H1 (cell line): Measurements from ENCODE around the gene VASN. TPM values are rescaled to one million over a fixed set of nuclear protein-coding genes. Genes with fewer than 3 reads are reported as not detected.

Experiments used
- CTCF ChIA-PET: fragments of 300-600 bp; sonication (Branson Sonifier 250); formaldehyde crosslinking; loops from one replicate; lab custom pipeline; 2021; ENCODE audit not compliant: partially characterized antibody; lab: Charles Lee
- POLR2A ChIA-PET: fragments of 300-600 bp; sonication (Branson Sonifier 250); formaldehyde crosslinking; loops from one replicate; lab custom pipeline; 2021; ENCODE audit warnings: inconsistent platforms; ENCODE audit not compliant: partially characterized antibody; lab: Charles Lee
- DNase-seq, 2 experiments: peaks; one replicate each; pipeline versions ENCODE4 v3.0.0 to v3.0.0-alpha.2; 2010 to 2022; ENCODE audit warnings: low spot score in 2 of 2, low read depth in 1 of 2, mixed read lengths in 1 of 2
- FAIRE-seq: peaks from 2 replicates; lab custom pipeline; 2011; peaks lifted over from hg19 to GRCh38; lab: Jason Lieb, UNC
- H2AFZ ChIP-seq: 2 replicates; pipeline ENCODE4 v1.8.1; 2012; ENCODE audit warnings: low read length, inconsistent platforms
- H2AK5ac ChIP-seq: 2 replicates; pipeline ENCODE4 v1.6.1; 2013; ENCODE audit warnings: low read depth, low read length
- H2BK120ac ChIP-seq: replicated peaks from 2 replicates; pipeline ENCODE3; 2013; ENCODE audit warnings: low read depth, low read length, inconsistent platforms
- H2BK12ac ChIP-seq: 2 replicates; pipeline ENCODE4 v1.6.1; 2013; ENCODE audit warnings: low read depth, low read length
- H2BK15ac ChIP-seq: 2 replicates; pipeline ENCODE4 v1.6.1; 2013; ENCODE audit warnings: low read length
- H2BK20ac ChIP-seq: 2 replicates; pipeline ENCODE4 v1.6.1; 2013; ENCODE audit warnings: low read length
- H2BK5ac ChIP-seq: 2 replicates; pipeline ENCODE4 v1.6.1; 2013; ENCODE audit warnings: low read depth, low read length
- H3K14ac ChIP-seq: 2 replicates; pipeline ENCODE4 v1.6.1; 2013; ENCODE audit warnings: inconsistent platforms; ENCODE audit not compliant: insufficient read length
- H3K18ac ChIP-seq: 2 replicates; pipeline ENCODE4 v1.6.1; 2013; ENCODE audit warnings: low read length; ENCODE audit errors: extremely low read depth
- H3K23ac ChIP-seq: 2 replicates; pipeline ENCODE4 v1.6.1; 2013; ENCODE audit warnings: inconsistent platforms; ENCODE audit not compliant: insufficient read length
- H3K23me2 ChIP-seq: 2 replicates; pipeline ENCODE4 v1.6.1; 2013; ENCODE audit warnings: low read depth, low read length
- H3K27ac ChIP-seq: 2 replicates; pipeline ENCODE4 v1.6.1; 2011; ENCODE audit warnings: low read depth, low read length, inconsistent platforms
- H3K27me3 ChIP-seq, 4 experiments: replicated peaks in 1 of 4; 1 replicate in 1 of 4; 2 replicates in 3 of 4; pipeline versions ENCODE4 v1.6.1 to v1.8.1; 2011 to 2013; ENCODE audit warnings: low read length in 3 of 4, mild to moderate bottlenecking in 3 of 4, inconsistent platforms in 2 of 4, mixed read lengths in 2 of 4, moderate library complexity in 1 of 4; ENCODE audit not compliant: control insufficient read depth in 3 of 4, insufficient read depth in 3 of 4; ENCODE audit errors: extremely low read depth in 1 of 4
- H3K36me3 ChIP-seq, 4 experiments: 2 replicates each; pipeline versions ENCODE4 v1.6.1 to v1.8.1; 2011 to 2013; ENCODE audit warnings: mild to moderate bottlenecking in 4 of 4, low read length in 3 of 4, moderate library complexity in 2 of 4, control low read depth in 1 of 4, inconsistent platforms in 1 of 4; ENCODE audit not compliant: insufficient read depth in 4 of 4, control insufficient read depth in 2 of 4
- H3K4ac ChIP-seq: replicated peaks from 2 replicates; pipeline ENCODE3; 2013; ENCODE audit warnings: low read length, low read depth, mixed read lengths, inconsistent platforms; ENCODE audit not compliant: insufficient read length
- H3K4me1 ChIP-seq, 4 experiments: replicated peaks in 1 of 4; 1 replicate in 1 of 4; 2 replicates in 3 of 4; pipeline versions ENCODE4 v1.6.1 to v1.8.1; 2011 to 2013; ENCODE audit warnings: low read length in 3 of 4, inconsistent platforms in 2 of 4, mixed read lengths in 1 of 4; ENCODE audit not compliant: insufficient read depth in 4 of 4, control insufficient read depth in 3 of 4
- H3K4me2 ChIP-seq, 2 experiments: 2 replicates each; pipeline versions ENCODE4 v1.6.1 to v1.8.1; 2011 to 2013; ENCODE audit warnings: low read depth in 2 of 2, low read length in 2 of 2, control low read depth in 1 of 2, inconsistent platforms in 1 of 2, mild to moderate bottlenecking in 1 of 2; ENCODE audit not compliant: insufficient read depth in 1 of 2
- H3K4me3 ChIP-seq, 4 experiments: fragments of 200-600, 300-600 bp in 1 of 4; sonication (generic), shearing (Covaris generic), sonication (Bioruptor Twin) in 1 of 4; 2 replicates each; pipeline versions ENCODE4 v1.5.1 to v1.8.1; 2011 to 2016; ENCODE audit warnings: low read length in 4 of 4, low read depth in 3 of 4, control low read depth in 2 of 4, inconsistent platforms in 2 of 4, mild to moderate bottlenecking in 2 of 4, mixed read lengths in 1 of 4, moderate library complexity in 1 of 4; ENCODE audit not compliant: insufficient read depth in 2 of 4; ENCODE audit errors: extremely low read depth in 1 of 4
- H3K56ac ChIP-seq: replicated peaks from 2 replicates; pipeline ENCODE3; 2013; ENCODE audit warnings: low read depth, mild to moderate bottlenecking, mixed read lengths, low read length, inconsistent platforms; ENCODE audit not compliant: insufficient read length
- H3K79me1 ChIP-seq: 2 replicates; pipeline ENCODE4 v1.6.1; 2013; ENCODE audit warnings: low read depth, low read length, control low read depth
- H3K79me2 ChIP-seq, 2 experiments: 2 replicates each; pipeline versions ENCODE4 v1.6.1 to v1.8.1; 2012 to 2013; ENCODE audit warnings: low read length in 2 of 2, mild to moderate bottlenecking in 2 of 2, inconsistent platforms in 1 of 2; ENCODE audit not compliant: insufficient read depth in 2 of 2, control insufficient read depth in 1 of 2
- H3K9ac ChIP-seq, 4 experiments: replicated peaks in 1 of 4; 1 replicate in 1 of 4; 2 replicates in 3 of 4; pipeline versions ENCODE4 v1.6.1 to v1.8.1; 2011 to 2013; ENCODE audit warnings: low read depth in 3 of 4, low read length in 3 of 4, control low read depth in 2 of 4, mild to moderate bottlenecking in 2 of 4, moderate library complexity in 2 of 4, inconsistent platforms in 1 of 4; ENCODE audit errors: extremely low read depth in 1 of 4
- H3K9me3 ChIP-seq, 2 experiments: 2 replicates each; pipeline versions ENCODE4 v1.6.1 to v1.8.1; 2012 to 2013; ENCODE audit warnings: mild to moderate bottlenecking in 2 of 2, moderate library complexity in 2 of 2, control low read depth in 1 of 2, inconsistent platforms in 1 of 2, low read depth in 1 of 2, low read length in 1 of 2, mixed read lengths in 1 of 2; ENCODE audit not compliant: insufficient read depth in 2 of 2
- H4K20me1 ChIP-seq, 2 experiments: replicated peaks in 1 of 2; 2 replicates each; pipeline versions ENCODE3 to v1.8.1; 2011 to 2013; ENCODE audit warnings: inconsistent platforms in 2 of 2, low read length in 2 of 2, mild to moderate bottlenecking in 1 of 2; ENCODE audit not compliant: insufficient read depth in 2 of 2, control insufficient read depth in 1 of 2
- H4K5ac ChIP-seq: 2 replicates; pipeline ENCODE4 v1.6.1; 2013; ENCODE audit warnings: low read length, low read depth, mixed read lengths, inconsistent platforms; ENCODE audit not compliant: insufficient read length
- H4K8ac ChIP-seq: 2 replicates; pipeline ENCODE4 v1.8.0; 2013; ENCODE audit warnings: mild to moderate bottlenecking, moderate library complexity, low read length, inconsistent platforms; ENCODE audit not compliant: insufficient read depth; ENCODE audit errors: extremely low read depth
- H4K91ac ChIP-seq: replicated peaks from 2 replicates; pipeline ENCODE3; 2013; ENCODE audit warnings: low read length, mixed read lengths, inconsistent platforms; ENCODE audit not compliant: insufficient read length
- CTBP2 ChIP-seq: IDR thresholded peaks from 2 replicates; pipeline ENCODE4 v1.7.0; 2011; ENCODE audit warnings: borderline replicate concordance, mild to moderate bottlenecking, moderate library complexity, mixed read lengths, low read length; ENCODE audit not compliant: insufficient read depth, insufficient read length
- HDAC2 ChIP-seq, 2 experiments: fragments of 300-600 bp in 1 of 2; sonication (generic) in 1 of 2; IDR thresholded peaks; 2 replicates each; pipeline ENCODE4 v1.6.1; 2011 to 2012; ENCODE audit warnings: low read depth in 2 of 2, low read length in 2 of 2, mild to moderate bottlenecking in 2 of 2, moderate library complexity in 2 of 2, borderline replicate concordance in 1 of 2, inconsistent platforms in 1 of 2
- JUND ChIP-seq: IDR thresholded peaks from 2 replicates; pipeline ENCODE4 v1.6.1; 2011; ENCODE audit warnings: mild to moderate bottlenecking, improper control_type of control experiment, low read length
- NANOG ChIP-seq: IDR thresholded peaks from 2 replicates; pipeline ENCODE4 v1.6.1; 2011; ENCODE audit warnings: low read length, low read depth, mild to moderate bottlenecking, inconsistent platforms; ENCODE audit not compliant: insufficient read depth, poor library complexity, severe bottlenecking
- TAF7 ChIP-seq: optimal IDR thresholded peaks from 2 replicates; pipeline ENCODE3; 2011; ENCODE audit warnings: low read depth, mild to moderate bottlenecking, inconsistent platforms, low read length, moderate library complexity, borderline replicate concordance
- WGBS, 2 experiments: shearing (Covaris generic) in 1 of 2; methylation state at CpG; one replicate each; pipeline versions ENCODE4 v1.1.6 to v1.1.7; 2013 to 2015; ENCODE audit warnings: low lambda C conversion rate in 2 of 2, mixed read lengths in 2 of 2, inconsistent platforms in 1 of 2, low coverage in 1 of 2, missing lambda C conversion rate in 1 of 2; ENCODE audit not compliant: insufficient replicate concordance in 2 of 2, insufficient coverage in 1 of 2, insufficient read length in 1 of 2; ENCODE audit errors: extremely low coverage in 1 of 2, missing lambda C conversion rate in 1 of 2; 5-methylcytosine and 5-hydroxymethylcytosine counted together
- polyA plus RNA-seq, 7 experiments: library from polyadenylated mRNA; depleted of rRNA in 3 of 7; stranded (reverse) in 5 of 7; unstranded in 2 of 7; fragments of >200 nt in 5 of 7; fragments of 200-250 nt in 2 of 7; gene quantifications; 1 replicate in 5 of 7; 2 replicates in 1 of 7; 4 replicates in 1 of 7; pipeline versions ENCODE4 v1.2.1 to v1.2.3, GENCODE V29; 2011 to 2013; ENCODE audit warnings: missing spikeins in 2 of 7, mixed read lengths in 2 of 7
- total RNA-seq: library from RNA; stranded (reverse); fragmentation: NEBNext Ultra II Directional; extraction: Animal tissue kit (Norgen Biotek cat#: 25700); gene quantifications from 2 replicates; pipeline ENCODE4 v1.2.1, GENCODE V29; 2021

The VASN gene
- total and polyA plus RNA-seq, 2 of the 8 experiments (the other 6 are each of a cell fraction or from before 2014, with no cell fraction given): 9.6 to 11.3 TPM

DNA sequence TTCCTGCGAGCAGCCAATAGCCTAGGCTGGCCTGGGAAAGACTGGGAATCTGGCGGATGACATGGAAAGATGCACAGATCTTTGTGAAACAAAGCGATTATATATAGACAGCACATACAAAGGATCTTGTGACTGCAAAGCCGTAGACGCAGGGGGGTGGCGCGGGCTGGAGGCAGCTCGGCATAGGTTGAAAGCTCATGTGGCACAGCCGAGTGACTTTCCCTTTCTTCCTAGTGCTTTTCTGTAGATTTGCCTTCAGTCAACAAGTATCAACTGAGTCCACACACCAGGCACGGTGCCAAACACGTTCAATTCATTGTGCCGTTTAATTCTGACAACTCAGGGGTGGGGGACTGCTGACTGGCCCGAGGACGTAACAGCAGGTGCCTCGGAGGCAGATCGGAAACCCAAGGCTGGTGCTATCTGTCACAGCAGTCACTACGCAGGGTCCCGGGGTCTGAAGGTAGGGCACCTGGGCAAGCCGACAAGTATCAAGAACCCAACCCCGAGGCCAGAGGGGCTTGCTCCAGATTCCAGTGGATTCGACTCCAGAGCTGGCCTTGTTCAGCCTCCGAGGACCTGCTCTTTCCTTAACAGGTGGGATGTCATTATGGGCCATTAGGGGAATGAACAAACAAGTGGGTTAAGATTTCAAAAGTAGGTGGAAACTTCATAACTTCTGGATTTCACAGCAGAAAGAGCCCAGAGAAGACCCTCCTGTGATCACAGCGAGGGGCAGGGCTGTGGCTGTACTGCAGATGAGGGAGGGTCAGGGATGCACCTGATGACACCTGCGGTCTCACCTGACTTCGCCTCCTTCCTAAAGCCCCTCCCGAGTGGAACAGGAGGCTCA lies 26.4 kb upstream of the VASN start:
- Histone ChIP-seq H2BK120ac (no peak overlapping the region), H4K91ac (no peak overlapping the region), H3K18ac (no peak overlapping the region), H3K4ac (no peak overlapping the region), H3K27me3 (no peaks in the 10 kb centered on the region), H4K5ac (no peak overlapping the region), H4K8ac (no peak overlapping the region), H4K20me1 (peaks cover 13 to 27% of the 10 kb centered on the region in 2 experiments), H3K4me2 (no peak overlapping the region), H2BK20ac (no peak overlapping the region), H3K36me3 (peaks cover 2 to 25% (median 6%) of the 10 kb centered on the region in 4 experiments; a peak in 5 of 8 replicates), H3K79me2 (peaks cover 18 to 66% of the 10 kb centered on the region in 2 experiments), H2BK5ac (no peak overlapping the region; the same call in 1 of the 2 replicates), H3K23me2 (no peaks in the 10 kb centered on the region; the same call in 1 of the 2 replicates), H3K9me3 (peaks cover 5 to 6% of the 10 kb centered on the region in 2 experiments; a peak in 1 of 4 replicates), H3K9ac (no peak overlapping the region), H2AFZ (no peak overlapping the region), H3K4me1 (peaks cover 0 to 4% (median 0%) of the 10 kb centered on the region in 4 experiments; a peak in 2 of 7 replicates), H2AK5ac (no peak overlapping the region), H2BK15ac (no peak overlapping the region), H3K23ac (no peak overlapping the region), H3K56ac (no peak overlapping the region), H3K27ac (no peak overlapping the region), H2BK12ac (no peak overlapping the region), H3K4me3 (no peak overlapping the region), H3K79me1 (peaks cover 16% of the 10 kb centered on the region; the same call in 1 of the 2 replicates), H3K14ac (no peak overlapping the region)
- no peak for FAIRE-seq
- CTCF ChIA-PET: interaction anchor here (1.0 to 12.6 kb wide), 6 partner anchors 10 to 59 kb away, joined by 3 to 159 read pairs (median 6); no protein-coding TSS in a partner anchor
- no peak for TF ChIP-seq NANOG
- no peak for TF ChIP-seq CTBP2
- TF ChIP-seq HDAC2 (IDR thresholded peaks at IDR 0.05; ENCODE audit: borderline replicate concordance in 1 of 2, low read depth in 2 of 2, low read length in 2 of 2): no peak
- TF ChIP-seq TAF7: no peak
- TF ChIP-seq JUND: no peak
- no peak for DNase-seq
- POLR2A ChIA-PET: interaction anchor here (9.8 kb wide), 1 partner anchor 10 kb away, joined by 154 read pairs; no protein-coding TSS in a partner anchor
- whole genome bisulfite sequencing, 2 experiments: 95% methylated on average over 26 of the region's 26 CpGs; no CpG with 5 or more reads in 1 of the 2 experiments
